SK-N-SH (cell line): ENCODE data around the gene SHCBP1. TPM values are rescaled to one million over a fixed set of nuclear protein-coding genes. Genes with fewer than 3 reads are reported as not detected.

Experiments used
- CTCF ChIA-PET: fragments of 300-600, 350-600 bp; formaldehyde crosslinking; extraction: SDS; loops from one replicate; lab custom pipeline; 2021; lab: Yijun Ruan, JAX
- POLR2A ChIA-PET: fragments of 350-600 bp; sonication (Branson Sonifier 250); formaldehyde crosslinking; extraction: SDS; loops from one replicate; lab custom pipeline; 2020; ENCODE audit warnings: antibody characterized with exemption, inconsistent platforms; lab: Yijun Ruan, JAX
- DNase-seq: peaks from one replicate; pipeline ENCODE4 v3.0.0; 2012
- H2AFZ ChIP-seq: fragments of 200-600 bp; sonication (generic); 2 replicates; pipeline ENCODE4 v1.8.1; 2016; ENCODE audit warnings: antibody characterized with exemption, mild to moderate bottlenecking, low read depth
- H3F3A ChIP-seq: fragments of 200-600 bp; sonication (generic); replicated peaks from 2 replicates; pipeline ENCODE3; 2016; ENCODE audit warnings: antibody characterized with exemption, mild to moderate bottlenecking; ENCODE audit not compliant: insufficient read depth
- H3K27ac ChIP-seq, 2 experiments: fragments of 200-500 bp in 1 of 2; fragments of 200-600 bp in 1 of 2; sonication (Bioruptor generic) in 1 of 2; sonication (generic), shearing (Covaris generic) in 1 of 2; 2 replicates each; pipeline versions ENCODE4 v1.5.1 to v1.6.1; 2014 to 2016; ENCODE audit warnings: low read depth in 2 of 2, inconsistent platforms in 1 of 2, low read length in 1 of 2, mild to moderate bottlenecking in 1 of 2, mixed read lengths in 1 of 2
- H3K27me3 ChIP-seq: fragments of 200-600 bp; sonication (generic), shearing (Covaris generic); 2 replicates; pipeline ENCODE4 v1.6.1; 2016; ENCODE audit warnings: mixed run types; ENCODE audit not compliant: insufficient read depth
- H3K36me3 ChIP-seq, 2 experiments: fragments of 200-500 bp in 1 of 2; fragments of 200-600 bp in 1 of 2; sonication (Bioruptor generic) in 1 of 2; sonication (generic) in 1 of 2; replicated peaks in 1 of 2; 2 replicates each; pipeline versions ENCODE3 to v1.5.1; 2014 to 2016; ENCODE audit warnings: low read length in 1 of 2, mild to moderate bottlenecking in 1 of 2; ENCODE audit not compliant: insufficient read depth in 2 of 2, control insufficient read depth in 1 of 2
- H3K4me1 ChIP-seq, 2 experiments: fragments of 200-500 bp in 1 of 2; fragments of 200-600 bp in 1 of 2; sonication (Bioruptor generic) in 1 of 2; sonication (generic), shearing (Covaris generic) in 1 of 2; 2 replicates each; pipeline versions ENCODE4 v1.5.1 to v1.6.1; 2014 to 2016; ENCODE audit warnings: low read depth in 1 of 2, low read length in 1 of 2, mixed run types in 1 of 2; ENCODE audit not compliant: insufficient read depth in 2 of 2, control insufficient read depth in 1 of 2
- H3K4me2 ChIP-seq: fragments of 200-600 bp; sonication (generic), shearing (Covaris generic); 2 replicates; pipeline ENCODE4 v1.6.1; 2017; ENCODE audit warnings: mixed run types
- H3K4me3 ChIP-seq, 2 experiments: fragments of 200-500 bp in 1 of 2; fragments of 200-600 bp in 1 of 2; sonication (Bioruptor generic) in 1 of 2; sonication (generic), shearing (Covaris generic) in 1 of 2; 2 replicates each; pipeline versions ENCODE4 v1.5.1 to v1.8.1; 2014 to 2016; ENCODE audit warnings: low read depth in 2 of 2, inconsistent platforms in 1 of 2, low read length in 1 of 2, mild to moderate bottlenecking in 1 of 2, mixed read lengths in 1 of 2, moderate library complexity in 1 of 2
- H3K79me2 ChIP-seq: fragments of 200-600 bp; sonication (generic); 2 replicates; pipeline ENCODE4 v1.8.1; 2017; ENCODE audit warnings: mild to moderate bottlenecking; ENCODE audit not compliant: insufficient read depth
- H3K9ac ChIP-seq: fragments of 200-600 bp; sonication (generic); 2 replicates; pipeline ENCODE4 v1.6.1; 2017; ENCODE audit warnings: mixed run types
- H3K9me2 ChIP-seq: fragments of 200-600 bp; sonication (generic); 2 replicates; pipeline ENCODE4 v1.6.1; 2017; ENCODE audit warnings: mixed run types
- H3K9me3 ChIP-seq: fragments of 200-600 bp; sonication (generic); 2 replicates; pipeline ENCODE4 v1.6.1; 2017; ENCODE audit warnings: mixed run types, mild to moderate bottlenecking, moderate library complexity
- H4K20me1 ChIP-seq: fragments of 200-600 bp; sonication (generic); 2 replicates; pipeline ENCODE4 v1.6.1; 2017; ENCODE audit warnings: mild to moderate bottlenecking, mixed run types; ENCODE audit not compliant: insufficient read depth
- EP300 ChIP-seq, 2 experiments: IDR thresholded peaks; 2 replicates each; pipeline versions ENCODE4 v1.4.0 to v1.6.1; 2012; ENCODE audit warnings: borderline replicate concordance in 1 of 2, low read depth in 1 of 2, low read length in 1 of 2
- FOXM1 ChIP-seq: IDR thresholded peaks from 2 replicates; pipeline ENCODE4 v1.4.0; 2012; ENCODE audit warnings: low read depth, mild to moderate bottlenecking
- GATA2 ChIP-seq: sonication (generic); formaldehyde crosslinking; IDR thresholded peaks from 2 replicates; pipeline ENCODE4 v1.5.0; 2020; ENCODE audit warnings: mild to moderate bottlenecking, missing genetic modification reagents
- IRF3 ChIP-seq: fragments of 150-350 bp; IDR thresholded peaks from 2 replicates; pipeline ENCODE4 v1.6.1; 2016; ENCODE audit warnings: mild to moderate bottlenecking, low read depth, low read length
- JUND ChIP-seq: IDR thresholded peaks from 2 replicates; pipeline ENCODE4 v1.4.0; 2012
- RCOR1 ChIP-seq: fragments of 150-350 bp; IDR thresholded peaks from 2 replicates; pipeline ENCODE4 v1.6.1; 2017; ENCODE audit warnings: antibody characterized with exemption, low read length
- REST ChIP-seq: IDR thresholded peaks from 2 replicates; pipeline ENCODE4 v1.6.1; 2012; ENCODE audit warnings: mild to moderate bottlenecking, low read depth, low read length, moderate library complexity
- TAF1 ChIP-seq: IDR thresholded peaks from 2 replicates; pipeline ENCODE4 v1.6.1; 2012; ENCODE audit warnings: low read depth, mild to moderate bottlenecking, low read length, moderate library complexity, borderline replicate concordance
- USF2 ChIP-seq: fragments of 150-350 bp; IDR thresholded peaks from 2 replicates; pipeline ENCODE4 v1.6.1; 2017; ENCODE audit warnings: antibody characterized with exemption, low read length, low read depth, borderline replicate concordance
- YY1 ChIP-seq: IDR thresholded peaks from 2 replicates; pipeline ENCODE4 v1.4.0; 2012; ENCODE audit warnings: low read depth, mild to moderate bottlenecking
- ZBTB33 ChIP-seq: IDR thresholded peaks from 2 replicates; pipeline ENCODE4 v1.4.0; 2012; ENCODE audit warnings: low read depth, borderline replicate concordance
- WGBS: methylation state at CpG from one replicate; pipeline ENCODE4 v1.1.6; 2017; ENCODE audit warnings: low lambda C conversion rate; 5-methylcytosine and 5-hydroxymethylcytosine counted together
- polyA plus RNA-seq, 3 experiments: library from polyadenylated mRNA; depleted of rRNA; stranded (reverse); fragments of >200 nt; gene quantifications; 2 replicates each; pipeline ENCODE4 v1.2.3, GENCODE V29; 2012

The SHCBP1 gene
- polyA plus RNA-seq, 1 of the 3 experiments (the other 2 are of a cell fraction) = 12.5 TPM

GRCh38 chr16:46614006-46614405 lies 7.2 kb downstream of the SHCBP1 start:
- peaks cover 0 to 9% of the 10 kb centered on the region in 2 experiments; a peak in 1 of 4 replicates for H3K4me1 ChIP-seq
- H3K27me3 ChIP-seq = no peaks in the 10 kb centered on the region
- peaks cover 25% of the 10 kb centered on the region; the same call in 1 of the 2 replicates for H3K79me2 ChIP-seq
- DNase-seq = no peak
- ChIA-PET POLR2A (no interaction called here), CTCF (interaction anchor here (1.0 to 1.9 kb wide), 3 partner anchors 15 to 59 kb away, joined by 3 to 7 read pairs (median 3); no protein-coding TSS in a partner anchor)
- H3K9me3 ChIP-seq = no peaks in the 10 kb centered on the region
- no peaks in the 10 kb centered on the region for H3F3A ChIP-seq
- H3K27ac ChIP-seq = no peak overlapping the region
- TF ChIP-seq FOXM1 = no peak
- TF ChIP-seq GATA2 = no peak
- no peak for TF ChIP-seq RCOR1
- no peak for TF ChIP-seq REST
- H4K20me1 ChIP-seq = no peaks in the 10 kb centered on the region
- H3K9me2 ChIP-seq = no peaks in the 10 kb centered on the region
- H3K4me2 ChIP-seq = no peak overlapping the region
- 85% methylated on average over 4 of the region's 4 CpGs for WGBS
- no peak overlapping the region for H3K4me3 ChIP-seq
- H2AFZ ChIP-seq = no peak overlapping the region
- no peak overlapping the region for H3K9ac ChIP-seq
- peaks cover 3 to 10% of the 10 kb centered on the region in 2 experiments for H3K36me3 ChIP-seq

- H3K79me2 ChIP-seq = peaks cover 18% of the 10 kb centered on the region; the same call in 1 of the 2 replicates
- H3K27me3 ChIP-seq = no peaks in the 10 kb centered on the region
- no peak overlapping the region for H3K9ac ChIP-seq
- H3K9me2 ChIP-seq = no peaks in the 10 kb centered on the region
- H3K27ac ChIP-seq = peak overlapping the region in 1 of 2 experiments; percentile 54; a peak in 2 of 4 replicates
- no peaks in the 10 kb centered on the region for H4K20me1 ChIP-seq
- WGBS = 76% methylated on average over 2 of the region's 2 CpGs
- no peak overlapping the region for H3K4me2 ChIP-seq
- DNase-seq = no peak
- peaks cover 0 to 9% of the 10 kb centered on the region in 2 experiments; a peak in 1 of 4 replicates for H3K4me1 ChIP-seq
- H3K36me3 ChIP-seq = peaks cover 3 to 10% of the 10 kb centered on the region in 2 experiments
- no peak overlapping the region for H3K4me3 ChIP-seq
- no peaks in the 10 kb centered on the region for H3K9me3 ChIP-seq
- ChIA-PET CTCF (interaction anchor here (1.0 to 1.9 kb wide), 2 partner anchors 15 to 58 kb away, joined by 3 to 7 read pairs; no protein-coding TSS in a partner anchor), POLR2A (no interaction called here)
- H3F3A ChIP-seq = no peaks in the 10 kb centered on the region
- H2AFZ ChIP-seq = no peak overlapping the region
- no peak for TF ChIP-seq ZBTB33
- no peak for TF ChIP-seq USF2
- no peak for TF ChIP-seq YY1
- TF ChIP-seq RCOR1 = no peak
- TF ChIP-seq REST = no peak
- no peak for TF ChIP-seq JUND
- no peak for TF ChIP-seq IRF3
- TF ChIP-seq EP300 (IDR thresholded peaks at IDR 0.05; ENCODE audit: borderline replicate concordance in 1 of 2, low read depth in 1 of 2, low read length in 1 of 2) = no peak
- TF ChIP-seq TAF1 = no peak
Measured at GRCh38 chr16:46613352-46613751, 7.8 kb downstream of the SHCBP1 start.
